ENCODE data around the gene GPR108. TPM values are rescaled to one million over a fixed set of nuclear protein-coding genes. Genes with fewer than 3 reads are reported as not detected.

GPR108 gene
- total and polyA plus RNA-seq, 2 of the 8 experiments (the other 6 are each of a cell fraction or from before 2014, with no cell fraction given) = 34.9 to 46.0 TPM

- no peak for TF ChIP-seq CHD1 (IDR thresholded peaks at IDR 0.05; ENCODE audit: low read depth, low read length)
- no peak for TF ChIP-seq KDM5A (IDR thresholded peaks at IDR 0.05; ENCODE audit: low read length)
- TF ChIP-seq RBBP5 (IDR thresholded peaks at IDR 0.05; ENCODE audit: borderline replicate concordance, low read depth, low read length) = no peak
- TF ChIP-seq SIRT6 (IDR thresholded peaks at IDR 0.05; ENCODE audit: low read length) = no peak
- TF ChIP-seq YY1 (IDR thresholded peaks at IDR 0.05; ENCODE audit: low read depth, low read length) = no peak
- TF ChIP-seq SP1 (IDR thresholded peaks at IDR 0.05; ENCODE audit: low read depth, low read length) = no peak
- TF ChIP-seq RNF2 (IDR thresholded peaks at IDR 0.05; ENCODE audit: borderline replicate concordance, low read depth, low read length, missing control alignments, poor library complexity, severe bottlenecking) = no peak
- Histone ChIP-seq H3K4me3 (ENCODE audit: extremely low read depth in 1 of 4, insufficient read depth in 2 of 4, low read depth in 3 of 4, low read length in 4 of 4) (no peak overlapping the region), H2AK5ac (ENCODE audit: low read depth, low read length) (no peak overlapping the region), H2BK15ac (ENCODE audit: low read length) (no peak overlapping the region), H3K14ac (ENCODE audit: insufficient read length) (no peak overlapping the region), H4K8ac (ENCODE audit: extremely low read depth, insufficient read depth, low read length) (no peak overlapping the region), H3K4me2 (ENCODE audit: insufficient read depth in 1 of 2, low read depth in 2 of 2, low read length in 2 of 2) (no peak overlapping the region), H3K4ac (replicated peaks; ENCODE audit: insufficient read length, low read depth, low read length) (no peak overlapping the region), H2BK12ac (ENCODE audit: low read depth, low read length) (no peak overlapping the region), H4K5ac (ENCODE audit: insufficient read length, low read depth, low read length) (no peak overlapping the region), H4K91ac (replicated peaks; ENCODE audit: insufficient read length, low read length) (no peak overlapping the region), H3K56ac (replicated peaks; ENCODE audit: insufficient read length, low read depth, low read length) (no peak overlapping the region), H3K9ac (replicated peaks in 1 of 4; ENCODE audit: extremely low read depth in 1 of 4, low read depth in 3 of 4, low read length in 3 of 4) (no peak overlapping the region), H4K20me1 (replicated peaks in 1 of 2; ENCODE audit: control insufficient read depth in 1 of 2, insufficient read depth in 2 of 2, low read length in 2 of 2) (no peaks in the 10 kb centered on the region), H3K27me3 (replicated peaks in 1 of 4; ENCODE audit: control insufficient read depth in 3 of 4, extremely low read depth in 1 of 4, insufficient read depth in 3 of 4, low read length in 3 of 4) (no peaks in the 10 kb centered on the region), H3K27ac (ENCODE audit: low read depth, low read length) (no peak overlapping the region), H3K79me2 (ENCODE audit: control insufficient read depth in 1 of 2, insufficient read depth in 2 of 2, low read length in 2 of 2) (no peaks in the 10 kb centered on the region), H2BK120ac (replicated peaks; ENCODE audit: low read depth, low read length) (no peak overlapping the region), H2BK20ac (ENCODE audit: low read length) (no peak overlapping the region), H3K23me2 (ENCODE audit: low read depth, low read length) (peaks cover 9% of the 10 kb centered on the region; the same call in 1 of the 2 replicates), H3K18ac (ENCODE audit: extremely low read depth, low read length) (no peak overlapping the region), H3K23ac (ENCODE audit: insufficient read length) (no peak overlapping the region), H3K36me3 (ENCODE audit: control insufficient read depth in 2 of 4, insufficient read depth in 4 of 4, low read length in 3 of 4) (no peaks in the 10 kb centered on the region), H2AFZ (ENCODE audit: low read length) (no peak overlapping the region), H3K4me1 (replicated peaks in 1 of 4; ENCODE audit: control insufficient read depth in 3 of 4, insufficient read depth in 4 of 4, low read length in 3 of 4) (no peaks in the 10 kb centered on the region), H3K9me3 (ENCODE audit: insufficient read depth in 2 of 2, low read depth in 1 of 2, low read length in 1 of 2) (peaks cover 0 to 12% of the 10 kb centered on the region in 2 experiments; a peak in 2 of 4 replicates), H3K79me1 (ENCODE audit: low read depth, low read length) (no peaks in the 10 kb centered on the region), H2BK5ac (ENCODE audit: low read depth, low read length) (no peak overlapping the region)
- ChIA-PET POLR2A (ENCODE audit: partially characterized antibody) (interaction anchor here (1.1 kb wide), 1 partner anchor 417 kb away, joined by 3 read pairs; the partner anchor contains the start of gene CLPP), CTCF (ENCODE audit: partially characterized antibody) (interaction anchor here (1.4 kb wide), 1 partner anchor 83 kb away, joined by 3 read pairs; no protein-coding TSS in a partner anchor)
- no peak for DNase-seq (ENCODE audit: low read depth in 1 of 2, low spot score in 2 of 2)
- WGBS, 2 experiments (ENCODE audit: extremely low coverage in 1 of 2, insufficient coverage in 1 of 2, insufficient read length in 1 of 2, insufficient replicate concordance in 2 of 2, low coverage in 1 of 2, low lambda C conversion rate in 2 of 2, missing lambda C conversion rate in 1 of 2) = 80% methylated on average over 4 of the region's 4 CpGs; no CpG with 5 or more reads in 1 of the 2 experiments
- FAIRE-seq = no peak
Measured at GRCh38 chr19:6779206-6779605, 41.8 kb upstream of the GPR108 start.
